A673 (cell line): Measurements from ENCODE around the gene INTS6L.

ENCODE experiments used
- EZH2 ChIP-seq: fragments of 200-600 bp; sonication (generic); IDR thresholded peaks from 2 replicates; pipeline ENCODE4 v1.6.1; 2017; ENCODE audit warnings: borderline replicate concordance, low read depth, mild to moderate bottlenecking, mixed read lengths, antibody characterized with exemption, low read length; ENCODE audit not compliant: poor library complexity, severe bottlenecking
- TF ChIP-seq, protein P1 (sequence below): fragments of 300-800, 200-600 bp; sonication (generic); conservative IDR thresholded peaks from 2 replicates; pipeline ENCODE4 v1.5.1; 2017; ENCODE audit warnings: low read depth, mild to moderate bottlenecking, antibody characterized with exemption, low read length, moderate library complexity, mixed read lengths

DNA sequence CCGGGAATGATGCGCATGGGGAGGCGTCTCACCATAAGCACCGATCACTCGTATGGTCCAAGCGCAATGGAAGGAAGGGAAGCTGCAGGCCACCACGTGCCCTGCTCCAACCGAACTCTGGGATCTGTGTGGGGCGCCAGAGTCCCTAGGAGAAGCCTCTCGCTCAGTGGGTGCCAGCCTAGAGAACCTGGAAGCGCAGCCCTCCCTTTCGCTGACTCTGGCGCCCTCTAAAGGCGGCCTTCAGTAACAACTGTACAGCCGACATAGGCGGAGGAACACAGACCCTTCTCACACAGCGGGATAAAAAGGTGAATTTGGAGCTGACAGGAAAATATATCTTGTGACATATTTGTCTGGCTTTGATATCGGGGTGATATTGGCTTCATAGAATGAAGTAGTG is 76.0 kb downstream of the INTS6L start:
- TF ChIP-seq, protein P1, sequence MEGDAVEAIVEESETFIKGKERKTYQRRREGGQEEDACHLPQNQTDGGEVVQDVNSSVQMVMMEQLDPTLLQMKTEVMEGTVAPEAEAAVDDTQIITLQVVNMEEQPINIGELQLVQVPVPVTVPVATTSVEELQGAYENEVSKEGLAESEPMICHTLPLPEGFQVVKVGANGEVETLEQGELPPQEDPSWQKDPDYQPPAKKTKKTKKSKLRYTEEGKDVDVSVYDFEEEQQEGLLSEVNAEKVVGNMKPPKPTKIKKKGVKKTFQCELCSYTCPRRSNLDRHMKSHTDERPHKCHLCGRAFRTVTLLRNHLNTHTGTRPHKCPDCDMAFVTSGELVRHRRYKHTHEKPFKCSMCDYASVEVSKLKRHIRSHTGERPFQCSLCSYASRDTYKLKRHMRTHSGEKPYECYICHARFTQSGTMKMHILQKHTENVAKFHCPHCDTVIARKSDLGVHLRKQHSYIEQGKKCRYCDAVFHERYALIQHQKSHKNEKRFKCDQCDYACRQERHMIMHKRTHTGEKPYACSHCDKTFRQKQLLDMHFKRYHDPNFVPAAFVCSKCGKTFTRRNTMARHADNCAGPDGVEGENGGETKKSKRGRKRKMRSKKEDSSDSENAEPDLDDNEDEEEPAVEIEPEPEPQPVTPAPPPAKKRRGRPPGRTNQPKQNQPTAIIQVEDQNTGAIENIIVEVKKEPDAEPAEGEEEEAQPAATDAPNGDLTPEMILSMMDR = peak; percentile 75
- no peak for TF ChIP-seq EZH2
